Loucy (cell line): ENCODE data around the gene GAB1.

ENCODE experiments used
- H2AFZ ChIP-seq: fragments of 200-600 bp; sonication (generic); 2 replicates; pipeline ENCODE4 v1.6.0; 2016; ENCODE audit warnings: antibody characterized with exemption, mild to moderate bottlenecking, low read length, moderate library complexity
- H3F3A ChIP-seq: fragments of 200-600 bp; 2 replicates; pipeline ENCODE4 v1.6.0; 2016; ENCODE audit warnings: antibody characterized with exemption, low read depth, mild to moderate bottlenecking
- H3K27me3 ChIP-seq: fragments of 200-600 bp; sonication (generic); 2 replicates; pipeline ENCODE4 v1.6.1; 2014; ENCODE audit warnings: low read length, mild to moderate bottlenecking; ENCODE audit not compliant: insufficient read depth, poor library complexity, severe bottlenecking
- H3K36me3 ChIP-seq: fragments of 200-600 bp; sonication (generic); 2 replicates; pipeline ENCODE4 v1.6.1; 2016; ENCODE audit warnings: low read length; ENCODE audit not compliant: insufficient read depth
- H3K4me1 ChIP-seq: fragments of 200-600 bp; sonication (generic); 2 replicates; pipeline ENCODE4 v1.5.1; 2014; ENCODE audit warnings: low read length, mild to moderate bottlenecking; ENCODE audit not compliant: insufficient read depth, poor library complexity, severe bottlenecking
- H3K4me2 ChIP-seq: fragments of 200-600 bp; sonication (generic); 2 replicates; pipeline ENCODE4 v1.6.0; 2014; ENCODE audit warnings: antibody characterized with exemption, low read length, low read depth, mild to moderate bottlenecking; ENCODE audit not compliant: poor library complexity, severe bottlenecking
- H3K4me3 ChIP-seq: fragments of 200-600 bp; sonication (generic); 2 replicates; pipeline ENCODE4 v1.5.1; 2014; ENCODE audit warnings: low read length, mild to moderate bottlenecking, mixed read lengths; ENCODE audit not compliant: poor library complexity, severe bottlenecking
- H3K79me2 ChIP-seq: fragments of 200-600 bp; sonication (generic); 2 replicates; pipeline ENCODE4 v1.6.1; 2014; ENCODE audit warnings: low read length; ENCODE audit not compliant: insufficient read depth
- H3K9ac ChIP-seq: fragments of 200-600 bp; sonication (generic); 2 replicates; pipeline ENCODE4 v1.6.0; 2014; ENCODE audit warnings: mild to moderate bottlenecking, low read depth, low read length, moderate library complexity; ENCODE audit not compliant: poor library complexity, severe bottlenecking
- H3K9me2 ChIP-seq: fragments of 200-600 bp; sonication (generic); replicated peaks from 2 replicates; pipeline ENCODE4 v1.6.1; 2016; ENCODE audit warnings: low read depth, low read length, mixed read lengths
- H3K9me3 ChIP-seq: fragments of 200-600 bp; sonication (generic); 2 replicates; pipeline ENCODE4 v1.6.1; 2014; ENCODE audit warnings: mild to moderate bottlenecking, antibody characterized with exemption, low read length, low read depth; ENCODE audit not compliant: insufficient read depth
- H4K20me1 ChIP-seq: fragments of 200-600 bp; sonication (generic); 2 replicates; pipeline ENCODE4 v1.6.0; 2014; ENCODE audit warnings: antibody characterized with exemption, low read length, mild to moderate bottlenecking; ENCODE audit not compliant: insufficient read depth, poor library complexity, severe bottlenecking
- EZH2phosphoT487 ChIP-seq: fragments of 200-600 bp; IDR thresholded peaks from 2 replicates; pipeline ENCODE4 v1.6.1; 2018; ENCODE audit warnings: antibody characterized with exemption, mild to moderate bottlenecking, moderate library complexity, borderline replicate concordance
- TF ChIP-seq, protein P1 (sequence below): fragments of 200-600 bp; sonication (generic); conservative IDR thresholded peaks from 2 replicates; pipeline ENCODE4 v1.5.1; 2014; ENCODE audit warnings: mild to moderate bottlenecking, antibody characterized with exemption, low read length

Gene GAB1

DNA sequence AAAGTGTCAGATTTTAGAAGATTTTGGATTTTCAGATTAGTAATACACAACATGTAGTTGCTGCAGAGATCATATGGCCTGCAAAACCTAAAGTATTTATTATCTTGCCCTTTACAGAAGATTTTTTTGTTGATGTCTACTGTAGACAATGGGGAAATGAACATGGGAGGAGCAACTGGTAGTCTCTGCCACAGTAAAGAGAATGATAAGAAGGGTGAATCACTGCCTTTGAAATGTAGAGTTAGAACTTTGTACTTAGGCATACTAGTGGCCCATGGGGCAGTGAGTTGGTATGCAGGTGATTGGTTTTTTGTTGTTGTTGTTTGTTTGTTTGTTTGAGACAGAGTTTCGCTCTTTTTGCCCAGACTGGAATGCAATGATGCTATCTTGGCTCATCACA lies 50.1 kb downstream of the GAB1 start:
- Histone ChIP-seq H3K4me2 (no peak overlapping the region), H3K4me1 (peaks cover 37% of the 10 kb centered on the region), H3K9ac (no peak overlapping the region), H3K4me3 (no peak overlapping the region), H3K79me2 (peaks cover 83% of the 10 kb centered on the region), H3F3A (no peaks in the 10 kb centered on the region), H4K20me1 (no peaks in the 10 kb centered on the region), H3K9me2 (no peaks in the 10 kb centered on the region), H3K27me3 (no peaks in the 10 kb centered on the region), H2AFZ (no peak overlapping the region), H3K9me3 (no peaks in the 10 kb centered on the region), H3K36me3 (no peaks in the 10 kb centered on the region)
- TF ChIP-seq EZH2phosphoT487, result no peak
- TF ChIP-seq, protein P1, sequence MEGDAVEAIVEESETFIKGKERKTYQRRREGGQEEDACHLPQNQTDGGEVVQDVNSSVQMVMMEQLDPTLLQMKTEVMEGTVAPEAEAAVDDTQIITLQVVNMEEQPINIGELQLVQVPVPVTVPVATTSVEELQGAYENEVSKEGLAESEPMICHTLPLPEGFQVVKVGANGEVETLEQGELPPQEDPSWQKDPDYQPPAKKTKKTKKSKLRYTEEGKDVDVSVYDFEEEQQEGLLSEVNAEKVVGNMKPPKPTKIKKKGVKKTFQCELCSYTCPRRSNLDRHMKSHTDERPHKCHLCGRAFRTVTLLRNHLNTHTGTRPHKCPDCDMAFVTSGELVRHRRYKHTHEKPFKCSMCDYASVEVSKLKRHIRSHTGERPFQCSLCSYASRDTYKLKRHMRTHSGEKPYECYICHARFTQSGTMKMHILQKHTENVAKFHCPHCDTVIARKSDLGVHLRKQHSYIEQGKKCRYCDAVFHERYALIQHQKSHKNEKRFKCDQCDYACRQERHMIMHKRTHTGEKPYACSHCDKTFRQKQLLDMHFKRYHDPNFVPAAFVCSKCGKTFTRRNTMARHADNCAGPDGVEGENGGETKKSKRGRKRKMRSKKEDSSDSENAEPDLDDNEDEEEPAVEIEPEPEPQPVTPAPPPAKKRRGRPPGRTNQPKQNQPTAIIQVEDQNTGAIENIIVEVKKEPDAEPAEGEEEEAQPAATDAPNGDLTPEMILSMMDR, result no peak

DNA sequence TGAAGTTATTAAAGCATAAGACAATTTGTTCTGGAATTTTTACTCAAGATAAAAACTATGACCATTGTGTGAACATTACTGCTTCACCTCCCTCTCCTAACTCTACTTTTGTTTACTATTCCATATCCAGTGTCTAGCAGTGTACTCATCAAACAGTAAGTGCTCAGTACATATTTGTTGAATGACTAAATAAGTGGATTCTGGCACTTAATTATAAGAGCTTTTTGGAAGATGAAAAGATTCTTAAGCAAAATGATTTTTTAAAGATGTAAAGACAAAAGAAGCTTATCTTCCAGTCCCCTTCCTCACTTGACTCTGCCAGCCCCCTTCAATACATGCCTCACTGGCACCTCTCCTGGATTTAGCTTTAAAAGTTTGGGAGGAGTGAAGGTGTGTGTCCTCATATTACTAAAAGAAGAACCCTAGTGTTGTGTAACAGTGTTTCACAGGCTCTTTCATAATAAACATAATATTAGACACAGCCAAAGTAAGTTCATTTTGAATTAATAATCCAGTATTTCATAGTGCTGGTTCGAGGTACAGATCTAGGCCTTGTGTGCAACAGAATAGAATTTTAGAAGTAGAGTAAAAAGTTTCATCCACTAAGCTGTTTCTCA lies 53.0 kb downstream of the GAB1 start:
- no peak overlapping the region for H3K4me2 ChIP-seq
- H3K4me3 ChIP-seq, result no peak overlapping the region
- peaks cover 33% of the 10 kb centered on the region for H3K4me1 ChIP-seq
- H3K27me3 ChIP-seq, result no peaks in the 10 kb centered on the region
- no peak overlapping the region for H2AFZ ChIP-seq
- no peaks in the 10 kb centered on the region for H3K9me2 ChIP-seq
- H3F3A ChIP-seq, result no peaks in the 10 kb centered on the region
- H3K36me3 ChIP-seq, result no peaks in the 10 kb centered on the region
- TF ChIP-seq, protein P1, result no peak
- TF ChIP-seq EZH2phosphoT487, result no peak
- peaks cover 74% of the 10 kb centered on the region for H3K79me2 ChIP-seq
- H4K20me1 ChIP-seq, result no peaks in the 10 kb centered on the region
- H3K9ac ChIP-seq, result no peak overlapping the region
- H3K9me3 ChIP-seq, result no peaks in the 10 kb centered on the region

- Histone ChIP-seq H3K4me1 (peaks cover 33% of the 10 kb centered on the region), H4K20me1 (no peaks in the 10 kb centered on the region), H3K4me2 (peak overlapping the region; percentile 25), H3K9me2 (no peaks in the 10 kb centered on the region), H3F3A (no peaks in the 10 kb centered on the region), H3K9ac (no peak overlapping the region), H3K79me2 (peaks cover 68% of the 10 kb centered on the region), H3K27me3 (no peaks in the 10 kb centered on the region), H3K9me3 (no peaks in the 10 kb centered on the region), H3K36me3 (no peaks in the 10 kb centered on the region), H2AFZ (no peak overlapping the region), H3K4me3 (no peak overlapping the region)
- TF ChIP-seq, protein P1, result no peak
- no peak for TF ChIP-seq EZH2phosphoT487
Measured at GRCh38 chr4:143390764-143391163, 54.1 kb downstream of the GAB1 start.
